Gastrocnemius medialis (tissue), 4 donors: ENCODE measurements around the gene CEP112. TPM values are rescaled to one million over a fixed set of nuclear protein-coding genes. Genes with fewer than 3 reads are reported as not detected.

Experiments used
- ATAC-seq, 2 donors: fragments of 150-250 bp; one replicate each; pipeline ENCODE4 v1.9.1; 2016
- DNase-seq, 2 donors: peaks; one replicate each; pipeline ENCODE4 v3.0.0-alpha.2; 2019
- H3K27ac ChIP-seq, 4 donors: fragments of 200-600 bp; sonication (generic); 1 replicate in 1 of 4; 2 replicates in 3 of 4; pipeline ENCODE4 v1.5.1; 2016 to 2018; ENCODE audit warnings: mild to moderate bottlenecking in 2 of 4, moderate library complexity in 1 of 4
- H3K27me3 ChIP-seq, 3 donors: fragments of 200-600 bp; sonication (generic) in 2 of 3; 1 replicate in 1 of 3; 2 replicates in 2 of 3; pipeline versions ENCODE4 v1.5.1 to v1.6.0; 2016 to 2019; ENCODE audit warnings: mild to moderate bottlenecking in 1 of 3, moderate library complexity in 1 of 3
- H3K36me3 ChIP-seq, 2 donors: fragments of 200-600 bp; sonication (generic) in 1 of 2; one replicate each; pipeline ENCODE4 v1.5.1; 2017 to 2018
- H3K4me1 ChIP-seq, 2 donors: fragments of 200-600 bp; sonication (generic) in 1 of 2; one replicate each; pipeline ENCODE4 v1.5.1; 2016 to 2017; ENCODE audit warnings: mild to moderate bottlenecking in 2 of 2
- H3K4me3 ChIP-seq, 4 donors: fragments of 200-600 bp; sonication (generic) in 3 of 4; 1 replicate in 1 of 4; 2 replicates in 3 of 4; pipeline ENCODE4 v1.5.1; 2016 to 2019; ENCODE audit warnings: mild to moderate bottlenecking in 2 of 4
- H3K9me3 ChIP-seq, 3 donors: fragments of 200-600 bp; sonication (generic) in 2 of 3; 1 replicate in 1 of 3; 2 replicates in 2 of 3; pipeline ENCODE4 v1.5.1; 2016 to 2019
- POLR2A ChIP-seq, 2 donors: fragments of 450-650 bp; IDR thresholded peaks; one replicate each; pipeline ENCODE4 v1.6.1; 2017; ENCODE audit warnings: antibody characterized with exemption in 2 of 2, mild to moderate bottlenecking in 2 of 2, moderate library complexity in 2 of 2
- in situ Hi-C, 4 donors: fragments of 200-750 bp; cut with MboI; loops; one replicate each; pipeline versions ENCODE4 v1.15.0 to v1.8.0; 2017; ENCODE audit warnings: low sequenced_read_pairs in 4 of 4
- intact Hi-C: fragments of 100-400 bp; cut with DNase I; formaldehyde crosslinking; loops from one replicate; pipeline ENCODE4 v1.15.1; 2023; ENCODE audit warnings: low total_unique reads
- total RNA-seq, 4 donors: library from RNA; depleted of rRNA; stranded (reverse); fragments of >200 nt; gene quantifications; one replicate each; pipeline versions ENCODE4 v1.1.0 to v1.2.3, GENCODE V29; 2016
- TF ChIP-seq, protein P1 (sequence below), 5 experiments: fragments of 450-650 bp in 3 of 5; fragments of 200-600 bp in 2 of 5; sonication (generic) in 2 of 5; IDR thresholded peaks in 4 of 5; conservative IDR thresholded peaks in 1 of 5; 1 replicate in 4 of 5; 2 replicates in 1 of 5; pipeline ENCODE4 v1.5.1; 2016 to 2019; ENCODE audit warnings: antibody characterized with exemption in 5 of 5, mild to moderate bottlenecking in 3 of 5, moderate library complexity in 3 of 5

Gene CEP112
- total RNA-seq, 4 donors from 2014 or later, result 6.1 to 8.7 (median 7.1) TPM

GRCh38 chr17:65586899-65587298 is 605.0 kb downstream of the CEP112 start:
- DNase-seq, result no peak
- no peak for ATAC-seq
- intact Hi-C loops (no loop called here), in situ Hi-C loops (no loop called here)
- no peak overlapping the region for H3K4me3 ChIP-seq
- no peak overlapping the region for H3K27ac ChIP-seq
- H3K4me1 ChIP-seq, result peaks cover 0 to 15% of the 10 kb centered on the region in 2 donors
- no peaks in the 10 kb centered on the region for H3K27me3 ChIP-seq
- H3K9me3 ChIP-seq, result no peaks in the 10 kb centered on the region
- TF ChIP-seq, protein P1, sequence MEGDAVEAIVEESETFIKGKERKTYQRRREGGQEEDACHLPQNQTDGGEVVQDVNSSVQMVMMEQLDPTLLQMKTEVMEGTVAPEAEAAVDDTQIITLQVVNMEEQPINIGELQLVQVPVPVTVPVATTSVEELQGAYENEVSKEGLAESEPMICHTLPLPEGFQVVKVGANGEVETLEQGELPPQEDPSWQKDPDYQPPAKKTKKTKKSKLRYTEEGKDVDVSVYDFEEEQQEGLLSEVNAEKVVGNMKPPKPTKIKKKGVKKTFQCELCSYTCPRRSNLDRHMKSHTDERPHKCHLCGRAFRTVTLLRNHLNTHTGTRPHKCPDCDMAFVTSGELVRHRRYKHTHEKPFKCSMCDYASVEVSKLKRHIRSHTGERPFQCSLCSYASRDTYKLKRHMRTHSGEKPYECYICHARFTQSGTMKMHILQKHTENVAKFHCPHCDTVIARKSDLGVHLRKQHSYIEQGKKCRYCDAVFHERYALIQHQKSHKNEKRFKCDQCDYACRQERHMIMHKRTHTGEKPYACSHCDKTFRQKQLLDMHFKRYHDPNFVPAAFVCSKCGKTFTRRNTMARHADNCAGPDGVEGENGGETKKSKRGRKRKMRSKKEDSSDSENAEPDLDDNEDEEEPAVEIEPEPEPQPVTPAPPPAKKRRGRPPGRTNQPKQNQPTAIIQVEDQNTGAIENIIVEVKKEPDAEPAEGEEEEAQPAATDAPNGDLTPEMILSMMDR (IDR thresholded peaks at IDR 0.05 in 4 of 5, conservative IDR thresholded peaks at IDR 0.05 in 1 of 5), result no peak
- no peak for TF ChIP-seq POLR2A (IDR thresholded peaks at IDR 0.05)
- no peaks in the 10 kb centered on the region for H3K36me3 ChIP-seq

Other genes with a start within 250 kb of the CEP112 start
- gene APOH, start 37.3 kb upstream of the CEP112 start, total RNA-seq, result 10 to 100 TPM in 1 of 4 donors, 1 to 10 TPM in 1, not detected in 2; 4.4 to 11.5 TPM
- 10 to 100 TPM in 2 of 4 donors, 1 to 10 TPM in 2; 7.6 to 16.8 (median 11.1) TPM for gene PRKCA, start 110.5 kb upstream of the CEP112 start, total RNA-seq